Measurements from ENCODE around the gene RNF41. TPM values are rescaled to one million over a fixed set of nuclear protein-coding genes. Genes with fewer than 3 reads are reported as not detected.
A peak's percentile ranks its signal among the peaks of the same experiment; 100 is the strongest.

RNF41 gene
- total and polyA plus RNA-seq, 2 experiments from 2014 or later = 17.3 to 37.2 TPM

- peaks cover 8% of the 10 kb centered on the region for H3K4me1 ChIP-seq (ENCODE audit: low read depth)
- no peak overlapping the region for H3K4me3 ChIP-seq
- no peak for DNase-seq (ENCODE audit: low read depth in 1 of 2, low spot score in 1 of 2)
- peaks cover 63% of the 10 kb centered on the region for H3K36me3 ChIP-seq
- H3K9me3 ChIP-seq (ENCODE audit: low read depth) = no peaks in the 10 kb centered on the region
- no peak overlapping the region for H3K27ac ChIP-seq
- no peak for TF ChIP-seq CTCF (IDR thresholded peaks at IDR 0.05; ENCODE audit: low read depth, low read length)
- no peaks in the 10 kb centered on the region for H3K27me3 ChIP-seq
Observed at GRCh38 chr12:56252649-56253048, 30.9 kb upstream of the RNF41 start.

GRCh38 chr12:56248711-56249110 lies 27.0 kb upstream of the RNF41 start:
- Histone ChIP-seq H3K4me3 (no peak overlapping the region), H3K27me3 (no peaks in the 10 kb centered on the region), H3K4me1 (ENCODE audit: low read depth) (no peaks in the 10 kb centered on the region), H3K9me3 (ENCODE audit: low read depth) (no peaks in the 10 kb centered on the region), H3K27ac (no peak overlapping the region), H3K36me3 (peaks cover 65% of the 10 kb centered on the region)
- DNase-seq (ENCODE audit: low read depth in 1 of 2, low spot score in 1 of 2) = no peak
- no peak for TF ChIP-seq CTCF (IDR thresholded peaks at IDR 0.05; ENCODE audit: low read depth, low read length)

- DNase-seq (ENCODE audit: low read depth in 1 of 2, low spot score in 1 of 2) = no peak
Observed at GRCh38 chr12:56247923-56248322, 26.2 kb upstream of the RNF41 start.

GRCh38 chr12:56244494-56244893 lies 22.8 kb upstream of the RNF41 start:
- Histone ChIP-seq H3K4me1 (ENCODE audit: low read depth) (no peaks in the 10 kb centered on the region), H3K9me3 (ENCODE audit: low read depth) (no peaks in the 10 kb centered on the region), H3K27ac (no peak overlapping the region), H3K36me3 (peaks cover 53% of the 10 kb centered on the region), H3K4me3 (no peak overlapping the region), H3K27me3 (no peaks in the 10 kb centered on the region)
- DNase-seq (ENCODE audit: low read depth in 1 of 2, low spot score in 1 of 2) = no peak
- TF ChIP-seq CTCF (IDR thresholded peaks at IDR 0.05; ENCODE audit: low read depth, low read length) = no peak

More at GRCh38 chr12:56247923-56248322, 26.2 kb upstream of the RNF41 start:
- Histone ChIP-seq H3K4me3 (no peak overlapping the region), H3K27me3 (no peaks in the 10 kb centered on the region), H3K27ac (no peak overlapping the region), H3K9me3 (ENCODE audit: low read depth) (no peaks in the 10 kb centered on the region), H3K4me1 (ENCODE audit: low read depth) (no peaks in the 10 kb centered on the region), H3K36me3 (peaks cover 63% of the 10 kb centered on the region)
- no peak for TF ChIP-seq CTCF (IDR thresholded peaks at IDR 0.05; ENCODE audit: low read depth, low read length)

- peaks cover 48% of the 10 kb centered on the region for H3K36me3 ChIP-seq
- no peaks in the 10 kb centered on the region for H3K9me3 ChIP-seq (ENCODE audit: low read depth)
- no peaks in the 10 kb centered on the region for H3K27me3 ChIP-seq
- no peak for TF ChIP-seq CTCF (IDR thresholded peaks at IDR 0.05; ENCODE audit: low read depth, low read length)
- no peaks in the 10 kb centered on the region for H3K4me1 ChIP-seq (ENCODE audit: low read depth)
- no peak overlapping the region for H3K27ac ChIP-seq
- H3K4me3 ChIP-seq = no peak overlapping the region
- DNase-seq (ENCODE audit: low read depth in 1 of 2, low spot score in 1 of 2) = peak; percentile 17 to 43
Observed at GRCh38 chr12:56243731-56244181, 22.0 kb upstream of the RNF41 start.

GRCh38 chr12:56242986-56243385 lies 21.3 kb upstream of the RNF41 start:
- Histone ChIP-seq H3K36me3 (peaks cover 45% of the 10 kb centered on the region), H3K27ac (no peak overlapping the region), H3K9me3 (ENCODE audit: low read depth) (no peaks in the 10 kb centered on the region), H3K27me3 (no peaks in the 10 kb centered on the region), H3K4me1 (ENCODE audit: low read depth) (no peaks in the 10 kb centered on the region), H3K4me3 (no peak overlapping the region)
- no peak for DNase-seq (ENCODE audit: low read depth in 1 of 2, low spot score in 1 of 2)
- TF ChIP-seq CTCF (IDR thresholded peaks at IDR 0.05; ENCODE audit: low read depth, low read length) = no peak

Data from cardiac muscle cell (in vitro differentiated cells and primary cell).